T-helper 2 cell (primary cell): ENCODE results near the gene POU6F2.
"Not testable (repeated sequence)": the region's sequence is repeated elsewhere in the genome, so short reads cannot be mapped to it uniquely, and the experiment has no call there.

Experiments
- DNase-seq, 5 experiments: peaks; one replicate each; pipeline versions ENCODE4 v3.0.0 to v3.0.0-alpha.2; 2012 to 2022
- total RNA-seq, 2 donors: gene quantifications; one replicate each; lab custom pipeline; 2026; lab: John Stamatoyannopoulos, UW

POU6F2 gene, protein sequence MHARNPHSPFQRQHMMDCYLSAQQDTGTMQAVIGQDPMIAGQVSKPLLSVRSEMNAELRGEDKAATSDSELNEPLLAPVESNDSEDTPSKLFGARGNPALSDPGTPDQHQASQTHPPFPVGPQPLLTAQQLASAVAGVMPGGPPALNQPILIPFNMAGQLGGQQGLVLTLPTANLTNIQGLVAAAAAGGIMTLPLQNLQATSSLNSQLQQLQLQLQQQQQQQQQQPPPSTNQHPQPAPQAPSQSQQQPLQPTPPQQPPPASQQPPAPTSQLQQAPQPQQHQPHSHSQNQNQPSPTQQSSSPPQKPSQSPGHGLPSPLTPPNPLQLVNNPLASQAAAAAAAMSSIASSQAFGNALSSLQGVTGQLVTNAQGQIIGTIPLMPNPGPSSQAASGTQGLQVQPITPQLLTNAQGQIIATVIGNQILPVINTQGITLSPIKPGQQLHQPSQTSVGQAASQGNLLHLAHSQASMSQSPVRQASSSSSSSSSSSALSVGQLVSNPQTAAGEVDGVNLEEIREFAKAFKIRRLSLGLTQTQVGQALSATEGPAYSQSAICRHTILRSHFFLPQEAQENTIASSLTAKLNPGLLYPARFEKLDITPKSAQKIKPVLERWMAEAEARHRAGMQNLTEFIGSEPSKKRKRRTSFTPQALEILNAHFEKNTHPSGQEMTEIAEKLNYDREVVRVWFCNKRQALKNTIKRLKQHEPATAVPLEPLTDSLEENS
- 0 to 0.31 reads per million in 2 donors for total RNA-seq

GRCh38 chr7:38977685-38978084 is at the start of gene POU6F2:
TSS of gene POU6F2 (plus strand) at chr7:38977909. CDS start at chr7:38977954, 45 bp downstream.
- no peak for DNase-seq

GRCh38 chr7:38928506-38928905 is 49.2 kb upstream of the POU6F2 start:
- no peak for DNase-seq

DNA sequence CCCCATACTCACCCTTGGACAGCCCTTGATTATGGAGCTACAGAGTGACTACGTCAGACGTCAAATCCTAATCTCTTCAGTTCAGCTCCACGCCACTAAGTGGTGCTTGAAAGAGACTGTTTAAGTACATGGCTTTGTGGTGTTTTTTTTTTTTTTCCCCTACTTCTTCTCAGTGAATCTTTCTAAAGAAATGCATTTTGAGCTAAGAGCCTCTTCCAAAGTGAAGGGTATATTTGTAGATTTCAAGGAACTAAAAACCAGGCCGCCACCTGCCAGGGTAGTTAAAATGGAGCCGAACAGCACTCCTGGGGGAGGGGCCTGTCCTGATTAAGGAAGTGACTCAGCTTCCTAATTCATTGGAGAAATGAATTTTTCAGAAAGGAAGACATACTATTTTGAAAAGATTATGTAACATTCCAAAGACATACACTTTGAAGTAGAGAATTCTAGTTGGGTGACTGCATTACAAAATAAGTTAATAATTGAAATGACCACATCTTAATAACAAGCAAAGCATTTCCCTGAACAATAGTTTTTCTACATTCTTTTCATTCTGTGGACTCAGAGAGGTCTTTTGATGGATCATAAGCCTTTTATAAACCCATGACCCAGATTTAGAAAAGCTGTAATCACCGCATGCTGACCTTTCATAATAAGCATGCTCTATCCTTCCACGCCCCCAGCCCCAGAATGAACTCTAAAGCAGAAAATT is 48.1 kb upstream of the POU6F2 start:
- DNase-seq, result no peak

DNA sequence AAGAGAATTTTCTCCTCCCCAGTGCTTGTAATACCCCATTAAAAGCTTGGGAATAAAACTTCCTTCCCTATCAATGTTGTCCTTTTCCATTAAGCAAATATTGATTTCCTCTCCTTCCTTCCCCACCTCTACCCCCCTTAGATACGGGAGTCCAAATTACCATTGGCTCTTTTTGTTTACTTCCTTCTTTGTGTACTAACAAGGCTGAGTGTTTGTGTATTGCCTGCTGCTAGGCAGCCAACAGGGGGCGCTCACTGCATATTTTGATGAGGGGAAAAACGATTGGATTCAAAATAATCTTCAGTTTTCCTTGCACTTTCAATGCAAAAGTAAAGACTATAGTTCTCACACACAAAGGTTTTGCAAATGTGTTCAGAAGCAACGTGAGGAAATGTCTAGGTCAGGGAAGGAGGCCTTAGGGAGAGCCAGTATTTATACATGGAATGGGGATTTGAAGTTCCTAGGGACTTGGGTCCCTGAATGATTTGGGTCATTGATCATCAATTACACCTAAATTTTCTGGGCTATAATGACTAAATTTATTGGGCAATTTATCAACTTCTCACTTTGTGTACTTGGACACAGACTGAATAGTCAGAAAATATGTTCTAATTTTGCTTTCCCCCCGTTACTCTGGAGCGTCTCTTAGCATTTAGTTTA is 45.1 kb upstream of the POU6F2 start:
- DNase-seq, result peak in 3 of 5 experiments; percentile 11 to 50 (median 18)

GRCh38 chr7:38934051-38934450 is 43.7 kb upstream of the POU6F2 start:
- DNase-seq, result no peak

DNA sequence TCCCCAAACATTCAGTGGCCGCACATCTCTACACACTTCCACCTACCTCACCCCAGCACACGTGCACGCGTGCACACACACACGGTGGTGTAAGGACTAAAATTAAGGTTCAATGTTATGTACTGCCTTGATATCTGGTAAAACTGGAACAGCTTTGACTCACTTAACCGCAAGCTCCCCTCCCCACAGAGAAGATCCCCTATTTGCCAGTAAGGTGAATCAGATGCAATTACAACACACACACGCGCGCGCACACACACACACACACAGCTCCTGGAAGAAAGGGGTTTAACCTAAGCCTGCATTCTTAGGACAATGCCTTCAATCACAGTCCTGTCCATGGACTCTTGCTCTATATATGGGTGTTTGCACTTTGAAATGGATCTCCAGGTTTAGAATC is 43.2 kb upstream of the POU6F2 start:
- peak in 1 of 5 experiments; percentile 1 for DNase-seq

DNA sequence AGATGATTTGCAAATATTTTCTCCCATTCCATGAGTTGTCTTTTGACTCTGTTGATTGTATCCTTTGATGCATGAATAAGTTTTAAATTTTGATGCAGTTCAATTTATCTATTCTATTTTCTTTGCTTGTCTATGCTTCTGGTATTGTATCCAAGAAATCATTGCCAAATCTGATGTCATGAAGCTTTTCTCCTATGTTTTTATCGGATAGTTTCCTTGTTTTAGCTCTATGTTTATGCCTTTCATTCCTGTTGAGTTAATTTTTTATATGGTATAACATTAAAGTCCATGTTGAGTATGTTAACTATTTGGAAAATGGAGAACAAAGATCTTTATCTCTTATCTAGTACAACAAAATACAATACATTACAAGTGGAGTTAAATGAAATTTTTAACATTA is 41.1 kb upstream of the POU6F2 start:
- no peak for DNase-seq

DNA sequence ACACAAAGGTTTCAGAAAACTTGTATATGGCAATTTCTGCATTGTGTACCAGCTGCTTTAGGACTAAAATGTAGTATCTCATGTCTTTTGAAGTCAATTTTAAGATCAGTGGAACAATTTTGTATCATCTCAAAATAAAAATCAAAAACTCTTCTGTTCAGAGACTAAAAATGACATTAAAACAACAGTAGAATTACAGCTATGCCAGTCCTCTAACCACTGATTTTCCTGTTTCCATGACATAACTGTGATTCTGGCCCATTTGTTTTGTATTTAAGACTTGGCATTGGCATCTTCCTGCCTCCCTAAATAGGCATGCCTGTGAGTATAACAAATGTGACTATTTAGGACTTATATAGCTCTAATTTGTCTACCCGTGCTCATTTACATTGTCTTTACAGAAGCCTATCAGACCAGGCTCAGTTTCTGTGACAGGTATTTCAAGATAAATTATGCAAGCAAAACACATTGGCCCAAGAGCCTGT is 39.7 kb upstream of the POU6F2 start:
- no peak for DNase-seq

DNA sequence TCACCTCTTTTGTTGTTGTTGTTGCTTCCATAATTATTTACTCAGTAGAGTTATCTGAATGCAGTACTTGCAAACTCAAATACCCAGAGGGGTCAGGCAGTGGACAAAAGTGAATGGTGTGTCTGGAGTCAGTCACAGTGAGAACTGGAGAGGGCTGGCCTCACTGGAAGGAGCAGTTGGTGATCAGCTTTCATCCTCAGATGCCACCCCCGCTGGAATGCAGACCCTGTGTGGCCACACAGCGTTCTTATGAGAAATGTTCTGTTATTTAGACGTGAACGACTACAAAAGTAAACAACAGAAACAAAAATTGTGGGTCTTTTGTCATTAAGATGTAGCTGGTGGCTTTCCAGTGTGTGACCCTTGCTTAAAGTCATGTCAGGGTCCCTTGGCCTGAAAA is 39.1 kb upstream of the POU6F2 start:
- no peak for DNase-seq

- no peak for DNase-seq
Observed at GRCh38 chr7:38940774-38941173, 36.9 kb upstream of the POU6F2 start.

DNA sequence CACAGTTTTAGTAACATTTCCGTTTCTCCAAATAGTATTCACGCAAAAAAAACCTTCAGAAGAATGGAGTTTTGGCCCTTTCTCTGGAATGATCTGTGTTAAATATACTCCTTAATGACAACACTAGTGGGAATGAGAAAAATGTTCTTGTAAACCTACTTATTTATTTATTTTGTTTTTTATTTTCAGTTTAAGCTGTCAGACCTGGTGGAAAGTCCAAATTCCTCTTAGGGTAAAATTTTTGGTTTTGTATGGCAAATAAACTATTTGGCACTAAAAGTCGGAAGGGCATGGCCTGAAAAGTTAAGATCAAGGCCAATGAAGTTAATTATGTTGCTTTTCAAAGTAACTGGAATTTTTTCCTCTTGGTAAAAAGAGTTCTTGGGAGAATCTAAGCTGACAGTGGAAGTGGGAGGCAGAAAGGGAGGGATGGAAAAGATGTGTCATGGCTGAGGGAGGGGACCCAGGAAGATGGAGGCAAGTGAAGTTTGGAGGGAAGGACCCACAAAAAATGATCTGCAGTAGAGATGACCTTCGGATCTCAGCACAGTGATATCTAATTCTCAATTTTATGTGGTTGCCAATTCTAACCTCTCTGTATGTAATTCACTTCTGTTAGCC is 35.2 kb upstream of the POU6F2 start:
- DNase-seq, result no peak

DNA sequence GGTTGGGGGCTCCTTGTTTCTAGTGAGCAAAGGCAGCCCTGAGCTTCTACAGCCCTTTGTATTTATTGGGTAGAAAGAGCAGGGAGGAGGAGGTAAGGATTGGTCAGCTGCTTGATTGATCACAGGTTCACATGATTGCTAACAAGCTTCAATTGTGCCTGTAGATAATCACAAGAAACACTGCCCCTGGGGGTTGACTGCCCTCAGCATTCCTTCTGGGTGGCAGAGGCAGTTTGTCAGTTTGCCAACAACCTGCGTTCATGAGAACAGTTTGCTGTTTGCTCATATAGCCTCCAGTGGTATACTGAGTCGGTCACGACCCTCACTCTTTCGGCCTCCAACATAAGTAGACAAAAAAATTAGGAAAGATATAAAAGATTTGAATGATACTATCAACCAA is 30.2 kb upstream of the POU6F2 start:
- not testable (repeated sequence) for DNase-seq

GRCh38 chr7:38950309-38950708 is 27.4 kb upstream of the POU6F2 start:
- no peak for DNase-seq

DNA sequence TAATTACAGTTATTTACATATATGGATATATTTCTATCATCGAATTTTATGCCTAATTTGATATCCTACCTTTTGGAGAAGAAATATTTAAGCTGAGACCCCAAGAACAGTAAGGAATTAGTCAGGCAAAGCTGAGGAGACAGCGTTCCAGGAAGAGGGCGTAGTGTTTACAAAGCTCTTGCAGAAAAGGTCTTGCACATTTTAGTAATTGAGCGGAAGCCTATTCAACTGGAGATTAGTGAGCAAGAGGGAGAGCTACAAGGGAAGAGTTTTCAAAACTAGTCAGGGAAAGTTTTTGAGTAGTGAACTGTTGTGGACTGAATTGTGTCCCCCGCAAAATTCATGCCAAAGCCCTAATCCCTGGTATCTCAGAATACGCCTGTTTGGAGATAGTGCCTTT is 26.5 kb upstream of the POU6F2 start:
- DNase-seq, result no peak

- DNase-seq, result no peak
Observed at GRCh38 chr7:38953227-38953626, 24.5 kb upstream of the POU6F2 start.

DNA sequence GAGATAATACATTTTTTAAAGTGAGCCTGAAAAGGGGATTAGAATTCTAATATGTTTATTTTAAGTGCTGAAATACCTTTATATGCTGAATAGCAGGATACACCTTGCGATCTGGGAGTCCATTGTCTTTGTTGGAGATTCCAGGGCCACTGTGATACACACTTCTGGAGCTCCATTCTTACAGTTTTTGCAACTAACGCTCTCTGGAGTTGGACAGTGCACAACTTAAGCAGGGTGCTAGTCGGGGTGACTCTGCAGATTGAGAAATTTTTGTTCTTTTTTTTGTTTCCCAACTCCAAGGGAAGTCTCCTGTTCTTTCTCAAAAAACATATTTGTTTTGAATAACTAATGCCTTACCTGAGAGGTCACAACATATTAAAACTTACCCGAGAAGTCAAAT is 23.7 kb upstream of the POU6F2 start:
- no peak for DNase-seq

DNA sequence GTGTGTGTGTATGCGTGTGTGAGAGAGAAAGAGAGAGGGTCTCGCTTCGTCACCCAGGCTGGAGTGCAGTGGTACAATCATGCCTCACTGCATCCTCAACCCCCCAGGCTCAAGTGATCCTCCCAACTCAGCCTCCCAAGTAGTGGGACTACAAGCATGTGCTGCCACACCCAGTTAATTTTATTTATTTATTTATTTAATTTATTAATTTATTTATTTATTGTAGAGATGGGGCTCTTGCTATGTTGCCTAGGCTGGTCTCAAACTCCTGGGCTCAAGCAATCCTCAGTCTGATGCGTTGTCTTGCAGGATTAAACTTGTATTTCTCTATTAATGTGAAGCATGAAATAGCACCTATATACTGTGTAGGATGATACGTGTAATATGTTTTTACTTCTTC is 21.8 kb upstream of the POU6F2 start:
- no peak for DNase-seq

- no peak for DNase-seq
Observed at GRCh38 chr7:38962028-38962427, 15.7 kb upstream of the POU6F2 start.

GRCh38 chr7:38964921-38965320 is 12.8 kb upstream of the POU6F2 start:
- no peak for DNase-seq

GRCh38 chr7:38973760-38974159 is 3.9 kb upstream of the POU6F2 start:
- DNase-seq, result no peak

GRCh38 chr7:38975944-38976392 is 1.7 kb upstream of the POU6F2 start:
- DNase-seq, result no peak

- DNase-seq, result no peak
Observed at GRCh38 chr7:38978491-38978890, 782 bp downstream of the POU6F2 start.
